ENCODE results near the gene FAM180A. TPM values are rescaled to one million over a fixed set of nuclear protein-coding genes. Genes with fewer than 3 reads are reported as not detected.

The FAM180A gene
- total and polyA plus RNA-seq, 4 donors = 0.19 to 10.5 (median 5.6) TPM

- Histone ChIP-seq H3K4me1 (ENCODE audit: control insufficient read depth in 4 of 4, insufficient read depth in 4 of 4, low read length in 3 of 4) (no peaks in the 10 kb centered on the region), H3K27me3 (ENCODE audit: control insufficient read depth in 4 of 4, insufficient read depth in 4 of 4, low read length in 3 of 4) (peaks cover 0 to 2% (median 0%) of the 10 kb centered on the region in 4 donors), H3K36me3 (ENCODE audit: control insufficient read depth in 4 of 4, insufficient read depth in 3 of 4, low read depth in 1 of 4, low read length in 3 of 4) (no peaks in the 10 kb centered on the region), H3K9ac (ENCODE audit: low read depth in 1 of 2, low read length in 2 of 2) (no peak overlapping the region), H3K27ac (ENCODE audit: low read depth in 1 of 2, low read length in 2 of 2) (no peak overlapping the region), H3K9me3 (ENCODE audit: control insufficient read depth in 4 of 4, low read length in 3 of 4) (no peaks in the 10 kb centered on the region), H3K4me3 (ENCODE audit: low read depth in 1 of 3, low read length in 3 of 3) (no peak overlapping the region)
- TF ChIP-seq FOXA2 (IDR thresholded peaks at IDR 0.05) (no peak), YY1 (IDR thresholded peaks at IDR 0.05) (no peak)
- no peak for DNase-seq (ENCODE audit: low spot score)
- 76% methylated on average over 5 of the region's 5 CpGs for WGBS
These were observed 19.4 kb downstream of the FAM180A start for GRCh38 chr7:135729230-135729629.

DNA sequence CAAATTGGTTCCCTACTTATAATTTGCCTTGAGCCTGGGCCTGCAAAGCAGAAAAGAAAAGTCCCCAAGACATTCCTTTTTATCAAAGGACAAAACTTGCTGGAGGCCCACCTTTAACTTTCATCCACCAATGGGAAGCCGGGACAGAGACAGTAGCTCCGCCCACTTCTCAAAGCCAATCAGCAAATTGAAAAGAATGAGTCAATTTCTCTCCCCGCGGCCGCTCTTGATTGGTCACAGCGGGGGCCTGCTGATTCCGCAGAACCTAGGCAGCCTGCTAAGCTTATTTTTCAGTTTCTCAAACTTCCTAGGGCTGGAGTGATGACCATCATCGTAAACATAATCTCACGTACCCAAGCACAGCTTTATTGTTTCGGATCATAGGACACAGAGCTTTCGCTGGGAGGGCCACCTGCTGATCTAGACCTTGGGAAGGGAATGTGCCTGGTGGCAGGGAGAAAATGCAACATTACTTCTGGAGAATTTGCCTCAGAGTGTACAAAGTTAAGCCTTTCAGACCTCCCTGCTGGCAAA is 20.4 kb downstream of the FAM180A start, which contains the start of gene SLC13A4:
TSS of gene SLC13A4 (minus strand) at position 51 of the 534 bp plus-strand sequence. CDS start 690 bp downstream, outside the sequence.
- 74% methylated on average over 11 of the region's 11 CpGs for WGBS

DNA sequence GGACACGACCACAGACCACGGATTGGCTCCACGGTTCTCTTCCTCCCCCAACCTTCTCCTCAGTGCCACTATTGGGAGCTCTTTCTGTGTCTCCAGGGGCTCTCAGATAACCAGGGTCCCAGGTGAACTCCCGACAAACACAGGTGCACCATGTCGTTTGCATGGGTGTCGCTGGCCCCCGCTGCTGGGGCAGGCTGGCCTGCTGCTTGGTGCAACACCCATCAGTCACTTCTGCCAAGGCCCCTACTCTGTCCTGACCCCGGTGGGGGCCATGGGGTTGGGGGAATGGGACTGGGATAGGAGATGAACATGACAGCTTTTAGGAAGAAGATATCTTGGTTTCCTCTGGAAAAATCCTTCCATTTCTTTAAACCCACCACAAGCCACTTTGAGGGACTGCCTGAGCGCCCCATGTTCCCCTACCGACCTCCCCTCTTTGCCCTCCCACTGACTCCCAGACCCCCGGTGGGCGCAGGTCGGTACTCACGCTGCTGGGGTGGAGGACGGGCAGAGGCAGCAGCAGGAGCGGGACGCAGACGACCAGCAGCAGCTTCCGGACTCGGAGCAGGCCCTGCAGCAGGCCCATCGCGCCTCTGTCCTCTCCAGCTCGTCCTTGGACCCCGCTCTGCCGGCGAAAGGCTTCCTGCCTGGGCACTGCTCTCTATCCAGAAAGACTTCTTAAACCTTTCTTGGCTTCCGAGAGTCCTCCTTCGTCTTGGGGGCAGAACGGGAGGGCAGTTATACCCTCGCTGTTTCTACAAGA is 21.5 kb downstream of the FAM180A start:
- H3K27ac ChIP-seq (ENCODE audit: low read depth in 1 of 2, low read length in 2 of 2) = no peak overlapping the region
- peaks cover 0 to 2% (median 0%) of the 10 kb centered on the region in 4 donors for H3K27me3 ChIP-seq (ENCODE audit: control insufficient read depth in 4 of 4, insufficient read depth in 4 of 4, low read length in 3 of 4)
- DNase-seq (ENCODE audit: low spot score) = no peak
- H3K36me3 ChIP-seq (ENCODE audit: control insufficient read depth in 4 of 4, insufficient read depth in 3 of 4, low read depth in 1 of 4, low read length in 3 of 4) = no peaks in the 10 kb centered on the region
- H3K4me3 ChIP-seq (ENCODE audit: low read depth in 1 of 3, low read length in 3 of 3) = no peak overlapping the region
- 88% methylated on average over 30 of the region's 30 CpGs for WGBS
- no peaks in the 10 kb centered on the region for H3K4me1 ChIP-seq (ENCODE audit: control insufficient read depth in 4 of 4, insufficient read depth in 4 of 4, low read length in 3 of 4)
- H3K9me3 ChIP-seq (ENCODE audit: control insufficient read depth in 4 of 4, low read length in 3 of 4) = no peaks in the 10 kb centered on the region
- H3K9ac ChIP-seq (ENCODE audit: low read depth in 1 of 2, low read length in 2 of 2) = no peak overlapping the region
- TF ChIP-seq EGR1 (IDR thresholded peaks at IDR 0.05; ENCODE audit: low read depth in 2 of 2) = no peak
- no peak for TF ChIP-seq HNF4G (IDR thresholded peaks at IDR 0.05)
- TF ChIP-seq SP1 (IDR thresholded peaks at IDR 0.05) = no peak
- no peak for TF ChIP-seq GABPA (IDR thresholded peaks at IDR 0.05 in 1 of 2, conservative IDR thresholded peaks at IDR 0.05 in 1 of 2)
- TF ChIP-seq RAD21 (IDR thresholded peaks at IDR 0.05) = no peak
- TF ChIP-seq TAF1 (conservative IDR thresholded peaks at IDR 0.05) = no peak
- no peak for TF ChIP-seq HNF4A (conservative IDR thresholded peaks at IDR 0.05)
- TF ChIP-seq, protein P1, sequence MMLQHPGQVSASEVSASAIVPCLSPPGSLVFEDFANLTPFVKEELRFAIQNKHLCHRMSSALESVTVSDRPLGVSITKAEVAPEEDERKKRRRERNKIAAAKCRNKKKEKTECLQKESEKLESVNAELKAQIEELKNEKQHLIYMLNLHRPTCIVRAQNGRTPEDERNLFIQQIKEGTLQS (IDR thresholded peaks at IDR 0.05) = no peak
- no peak for TF ChIP-seq FOXA2 (IDR thresholded peaks at IDR 0.05)
- TF ChIP-seq, protein P2, sequence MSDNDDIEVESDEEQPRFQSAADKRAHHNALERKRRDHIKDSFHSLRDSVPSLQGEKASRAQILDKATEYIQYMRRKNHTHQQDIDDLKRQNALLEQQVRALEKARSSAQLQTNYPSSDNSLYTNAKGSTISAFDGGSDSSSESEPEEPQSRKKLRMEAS (IDR thresholded peaks at IDR 0.05) = no peak
- no peak for TF ChIP-seq JUND (IDR thresholded peaks at IDR 0.05)
- TF ChIP-seq, protein P3, sequence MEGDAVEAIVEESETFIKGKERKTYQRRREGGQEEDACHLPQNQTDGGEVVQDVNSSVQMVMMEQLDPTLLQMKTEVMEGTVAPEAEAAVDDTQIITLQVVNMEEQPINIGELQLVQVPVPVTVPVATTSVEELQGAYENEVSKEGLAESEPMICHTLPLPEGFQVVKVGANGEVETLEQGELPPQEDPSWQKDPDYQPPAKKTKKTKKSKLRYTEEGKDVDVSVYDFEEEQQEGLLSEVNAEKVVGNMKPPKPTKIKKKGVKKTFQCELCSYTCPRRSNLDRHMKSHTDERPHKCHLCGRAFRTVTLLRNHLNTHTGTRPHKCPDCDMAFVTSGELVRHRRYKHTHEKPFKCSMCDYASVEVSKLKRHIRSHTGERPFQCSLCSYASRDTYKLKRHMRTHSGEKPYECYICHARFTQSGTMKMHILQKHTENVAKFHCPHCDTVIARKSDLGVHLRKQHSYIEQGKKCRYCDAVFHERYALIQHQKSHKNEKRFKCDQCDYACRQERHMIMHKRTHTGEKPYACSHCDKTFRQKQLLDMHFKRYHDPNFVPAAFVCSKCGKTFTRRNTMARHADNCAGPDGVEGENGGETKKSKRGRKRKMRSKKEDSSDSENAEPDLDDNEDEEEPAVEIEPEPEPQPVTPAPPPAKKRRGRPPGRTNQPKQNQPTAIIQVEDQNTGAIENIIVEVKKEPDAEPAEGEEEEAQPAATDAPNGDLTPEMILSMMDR (IDR thresholded peaks at IDR 0.05; ENCODE audit: low read depth, low read length, missing input control) = no peak
- TF ChIP-seq YY1 (IDR thresholded peaks at IDR 0.05) = no peak
- no peak for TF ChIP-seq REST (IDR thresholded peaks at IDR 0.05)
- no peak for TF ChIP-seq RXRA (IDR thresholded peaks at IDR 0.05)

More for the DNA sequence above, 20.4 kb downstream of the FAM180A start, which contains the start of gene SLC13A4:
- DNase-seq (ENCODE audit: low spot score) = no peak
- Histone ChIP-seq H3K27me3 (ENCODE audit: control insufficient read depth in 4 of 4, insufficient read depth in 4 of 4, low read length in 3 of 4) (peaks cover 0 to 2% (median 0%) of the 10 kb centered on the region in 4 donors), H3K36me3 (ENCODE audit: control insufficient read depth in 4 of 4, insufficient read depth in 3 of 4, low read depth in 1 of 4, low read length in 3 of 4) (no peaks in the 10 kb centered on the region), H3K4me1 (ENCODE audit: control insufficient read depth in 4 of 4, insufficient read depth in 4 of 4, low read length in 3 of 4) (no peaks in the 10 kb centered on the region), H3K27ac (ENCODE audit: low read depth in 1 of 2, low read length in 2 of 2) (no peak within 1 kb of the TSS), H3K4me3 (ENCODE audit: low read depth in 1 of 3, low read length in 3 of 3) (no peak within 1 kb of the TSS), H3K9me3 (ENCODE audit: control insufficient read depth in 4 of 4, low read length in 3 of 4) (no peaks in the 10 kb centered on the region), H3K9ac (ENCODE audit: low read depth in 1 of 2, low read length in 2 of 2) (no peak within 1 kb of the TSS)
- no peak for TF ChIP-seq HNF4G (IDR thresholded peaks at IDR 0.05)
- TF ChIP-seq, protein P1 (IDR thresholded peaks at IDR 0.05) = no peak
- TF ChIP-seq, protein P2 (IDR thresholded peaks at IDR 0.05) = no peak
- no peak for TF ChIP-seq GABPA (IDR thresholded peaks at IDR 0.05 in 1 of 2, conservative IDR thresholded peaks at IDR 0.05 in 1 of 2)
- no peak for TF ChIP-seq TAF1 (conservative IDR thresholded peaks at IDR 0.05)
- TF ChIP-seq NR2F2 (IDR thresholded peaks at IDR 0.05) = no peak
- no peak for TF ChIP-seq SP1 (IDR thresholded peaks at IDR 0.05)
- TF ChIP-seq RAD21 (IDR thresholded peaks at IDR 0.05) = no peak
- TF ChIP-seq HNF4A (conservative IDR thresholded peaks at IDR 0.05) = no peak

All from liver (tissue), 9 donors.